Measurements from ENCODE around the gene IL6ST.
"Not testable (repeated sequence)": the region's sequence is repeated elsewhere in the genome, so short reads cannot be mapped to it uniquely, and the experiment has no call there.

Gene IL6ST

GRCh38 chr5:55994495-55994997, at the start of gene IL6ST:
TSS of gene IL6ST (minus strand) at chr5:55994963. CDS start at chr5:55976278, 18,685 bp downstream.
- H3K9ac ChIP-seq (ENCODE audit: low read depth, low read length), result peak within 1 kb of the TSS; percentile 80
- H3K9me3 ChIP-seq (ENCODE audit: insufficient read depth, low read depth, low read length), result no peaks in the 10 kb centered on the region
- no peaks in the 10 kb centered on the region for H3K27me3 ChIP-seq (ENCODE audit: insufficient read depth, low read length)
- peaks cover 11% of the 10 kb centered on the region for H3K4me1 ChIP-seq (ENCODE audit: insufficient read depth, low read length)
- H3K36me3 ChIP-seq (ENCODE audit: insufficient read depth, low read depth, low read length), result no peaks in the 10 kb centered on the region
- H3K27ac ChIP-seq (ENCODE audit: low read length), result no peak within 1 kb of the TSS
- H3K4me3 ChIP-seq (ENCODE audit: low read length), result peak within 1 kb of the TSS; percentile 81

- H3K27me3 ChIP-seq (ENCODE audit: insufficient read depth, low read length), result no peaks in the 10 kb centered on the region
- no peak overlapping the region for H3K4me3 ChIP-seq (ENCODE audit: low read length)
- no peak overlapping the region for H3K27ac ChIP-seq (ENCODE audit: low read length)
- no peak overlapping the region for H3K9ac ChIP-seq (ENCODE audit: low read depth, low read length)
- no peaks in the 10 kb centered on the region for H3K36me3 ChIP-seq (ENCODE audit: insufficient read depth, low read depth, low read length)
- H3K4me1 ChIP-seq (ENCODE audit: insufficient read depth, low read length), result no peaks in the 10 kb centered on the region
- H3K9me3 ChIP-seq (ENCODE audit: insufficient read depth, low read depth, low read length), result no peaks in the 10 kb centered on the region
Measured at GRCh38 chr5:56039985-56040384, 45.2 kb upstream of the IL6ST start.

- not testable (repeated sequence) for H3K9me3 ChIP-seq (ENCODE audit: insufficient read depth, low read depth, low read length); H3K4me3 ChIP-seq (ENCODE audit: low read length); H3K4me1 ChIP-seq (ENCODE audit: insufficient read depth, low read length); H3K27me3 ChIP-seq (ENCODE audit: insufficient read depth, low read length); H3K9ac ChIP-seq (ENCODE audit: low read depth, low read length); H3K36me3 ChIP-seq (ENCODE audit: insufficient read depth, low read depth, low read length); H3K27ac ChIP-seq (ENCODE audit: low read length)
Measured at GRCh38 chr5:56038206-56038605, 43.4 kb upstream of the IL6ST start.

- Histone ChIP-seq H3K4me1 (ENCODE audit: insufficient read depth, low read length) (no peaks in the 10 kb centered on the region), H3K9ac (ENCODE audit: low read depth, low read length) (no peak overlapping the region), H3K4me3 (ENCODE audit: low read length) (no peak overlapping the region), H3K27me3 (ENCODE audit: insufficient read depth, low read length) (no peaks in the 10 kb centered on the region), H3K9me3 (ENCODE audit: insufficient read depth, low read depth, low read length) (no peaks in the 10 kb centered on the region), H3K36me3 (ENCODE audit: insufficient read depth, low read depth, low read length) (no peaks in the 10 kb centered on the region), H3K27ac (ENCODE audit: low read length) (no peak overlapping the region)
Measured at GRCh38 chr5:56037531-56038010, 42.8 kb upstream of the IL6ST start.

- not testable (repeated sequence) for H3K27me3 ChIP-seq (ENCODE audit: insufficient read depth, low read length); H3K4me3 ChIP-seq (ENCODE audit: low read length); H3K27ac ChIP-seq (ENCODE audit: low read length); H3K9ac ChIP-seq (ENCODE audit: low read depth, low read length); H3K4me1 ChIP-seq (ENCODE audit: insufficient read depth, low read length); H3K9me3 ChIP-seq (ENCODE audit: insufficient read depth, low read depth, low read length); H3K36me3 ChIP-seq (ENCODE audit: insufficient read depth, low read depth, low read length)
Measured at GRCh38 chr5:56035394-56035793, 40.6 kb upstream of the IL6ST start.

GRCh38 chr5:56029871-56030630, 35.3 kb upstream of the IL6ST start:
- not testable (repeated sequence) for H3K27ac ChIP-seq (ENCODE audit: low read length); H3K4me3 ChIP-seq (ENCODE audit: low read length); H3K9me3 ChIP-seq (ENCODE audit: insufficient read depth, low read depth, low read length); H3K9ac ChIP-seq (ENCODE audit: low read depth, low read length); H3K27me3 ChIP-seq (ENCODE audit: insufficient read depth, low read length); H3K36me3 ChIP-seq (ENCODE audit: insufficient read depth, low read depth, low read length); H3K4me1 ChIP-seq (ENCODE audit: insufficient read depth, low read length)

- no peak overlapping the region for H3K27ac ChIP-seq (ENCODE audit: low read length)
- no peaks in the 10 kb centered on the region for H3K9me3 ChIP-seq (ENCODE audit: insufficient read depth, low read depth, low read length)
- H3K4me1 ChIP-seq (ENCODE audit: insufficient read depth, low read length), result no peaks in the 10 kb centered on the region
- no peak overlapping the region for H3K9ac ChIP-seq (ENCODE audit: low read depth, low read length)
- no peak overlapping the region for H3K4me3 ChIP-seq (ENCODE audit: low read length)
- H3K27me3 ChIP-seq (ENCODE audit: insufficient read depth, low read length), result no peaks in the 10 kb centered on the region
- H3K36me3 ChIP-seq (ENCODE audit: insufficient read depth, low read depth, low read length), result no peaks in the 10 kb centered on the region
Measured at GRCh38 chr5:56029457-56029856, 34.7 kb upstream of the IL6ST start.

- Histone ChIP-seq H3K4me1 (ENCODE audit: insufficient read depth, low read length) (no peaks in the 10 kb centered on the region), H3K9me3 (ENCODE audit: insufficient read depth, low read depth, low read length) (no peaks in the 10 kb centered on the region), H3K9ac (ENCODE audit: low read depth, low read length) (no peak overlapping the region), H3K4me3 (ENCODE audit: low read length) (no peak overlapping the region), H3K36me3 (ENCODE audit: insufficient read depth, low read depth, low read length) (no peaks in the 10 kb centered on the region), H3K27ac (ENCODE audit: low read length) (no peak overlapping the region), H3K27me3 (ENCODE audit: insufficient read depth, low read length) (no peaks in the 10 kb centered on the region)
Measured at GRCh38 chr5:56028708-56029107, 33.9 kb upstream of the IL6ST start.

GRCh38 chr5:56026863-56027300, 32.1 kb upstream of the IL6ST start:
- Histone ChIP-seq H3K9me3 (ENCODE audit: insufficient read depth, low read depth, low read length) (no peaks in the 10 kb centered on the region), H3K27me3 (ENCODE audit: insufficient read depth, low read length) (no peaks in the 10 kb centered on the region), H3K4me3 (ENCODE audit: low read length) (no peak overlapping the region), H3K4me1 (ENCODE audit: insufficient read depth, low read length) (no peaks in the 10 kb centered on the region), H3K36me3 (ENCODE audit: insufficient read depth, low read depth, low read length) (no peaks in the 10 kb centered on the region), H3K9ac (ENCODE audit: low read depth, low read length) (no peak overlapping the region), H3K27ac (ENCODE audit: low read length) (no peak overlapping the region)

GRCh38 chr5:56025151-56025885, 30.6 kb upstream of the IL6ST start:
- no peak overlapping the region for H3K4me3 ChIP-seq (ENCODE audit: low read length)
- H3K27ac ChIP-seq (ENCODE audit: low read length), result no peak overlapping the region
- H3K36me3 ChIP-seq (ENCODE audit: insufficient read depth, low read depth, low read length), result no peaks in the 10 kb centered on the region
- no peaks in the 10 kb centered on the region for H3K4me1 ChIP-seq (ENCODE audit: insufficient read depth, low read length)
- no peaks in the 10 kb centered on the region for H3K27me3 ChIP-seq (ENCODE audit: insufficient read depth, low read length)
- no peak overlapping the region for H3K9ac ChIP-seq (ENCODE audit: low read depth, low read length)
- no peaks in the 10 kb centered on the region for H3K9me3 ChIP-seq (ENCODE audit: insufficient read depth, low read depth, low read length)

- Histone ChIP-seq H3K36me3 (ENCODE audit: insufficient read depth, low read depth, low read length) (no peaks in the 10 kb centered on the region), H3K27ac (ENCODE audit: low read length) (no peak overlapping the region), H3K9ac (ENCODE audit: low read depth, low read length) (no peak overlapping the region), H3K4me3 (ENCODE audit: low read length) (no peak overlapping the region), H3K9me3 (ENCODE audit: insufficient read depth, low read depth, low read length) (no peaks in the 10 kb centered on the region), H3K27me3 (ENCODE audit: insufficient read depth, low read length) (no peaks in the 10 kb centered on the region), H3K4me1 (ENCODE audit: insufficient read depth, low read length) (no peaks in the 10 kb centered on the region)
Measured at GRCh38 chr5:56024810-56025150, 30.0 kb upstream of the IL6ST start.

GRCh38 chr5:56023296-56023695, 28.5 kb upstream of the IL6ST start:
- Histone ChIP-seq H3K4me1 (ENCODE audit: insufficient read depth, low read length) (no peaks in the 10 kb centered on the region), H3K27ac (ENCODE audit: low read length) (no peak overlapping the region), H3K9me3 (ENCODE audit: insufficient read depth, low read depth, low read length) (no peaks in the 10 kb centered on the region), H3K9ac (ENCODE audit: low read depth, low read length) (no peak overlapping the region), H3K27me3 (ENCODE audit: insufficient read depth, low read length) (no peaks in the 10 kb centered on the region), H3K36me3 (ENCODE audit: insufficient read depth, low read depth, low read length) (no peaks in the 10 kb centered on the region), H3K4me3 (ENCODE audit: low read length) (no peak overlapping the region)
